ENCODE results near the gene ZNF275.

GRCh38 chrX:153349952-153350351 is 16.0 kb downstream of the ZNF275 start:
- TF ChIP-seq CREB5 (CRISPR knock-in tag; IDR thresholded peaks at IDR 0.05; ENCODE audit: low read depth) (no peak), CSRNP3 (CRISPR knock-in tag; IDR thresholded peaks at IDR 0.05) (no peak), ZNF565 (CRISPR knock-in tag; conservative IDR thresholded peaks at IDR 0.05; ENCODE audit: low read depth) (no peak), BACH2 (CRISPR knock-in tag; IDR thresholded peaks at IDR 0.05; ENCODE audit: borderline replicate concordance) (no peak), ZNF70 (CRISPR knock-in tag; IDR thresholded peaks at IDR 0.05) (no peak), RARB (CRISPR knock-in tag; IDR thresholded peaks at IDR 0.05) (no peak), ZFP3 (CRISPR knock-in tag; IDR thresholded peaks at IDR 0.05) (no peak), ARNTL (CRISPR knock-in tag; IDR thresholded peaks at IDR 0.05; ENCODE audit: borderline replicate concordance, low read depth) (no peak), ISL1 (CRISPR knock-in tag; IDR thresholded peaks at IDR 0.05) (no peak), GLIS3 (CRISPR knock-in tag; IDR thresholded peaks at IDR 0.05) (no peak), ZNF8 (CRISPR knock-in tag; IDR thresholded peaks at IDR 0.05) (no peak)
